ENCODE data around the gene CD44. TPM values are rescaled to one million over a fixed set of nuclear protein-coding genes. Genes with fewer than 3 reads are reported as not detected.
"Not testable (repeated sequence)": the region's sequence is repeated elsewhere in the genome, so short reads cannot be mapped to it uniquely, and the experiment has no call there.

Gene CD44
- total RNA-seq, 1 experiment from 2014 or later, result 61.4 TPM

GRCh38 chr11:35090125-35090524, 48.8 kb upstream of the CD44 start:
- no peaks in the 10 kb centered on the region for H3K4me1 Mint-ChIP-seq (ENCODE audit: low read depth, unreplicated experiment)
- Histone ChIP-seq H3K9me3 (0 out of 2 replicates have a peak, but pooled peaks cover 2% of the 10 kb centered on the region), H3K36me3 (ENCODE audit: control insufficient read depth, insufficient read depth, low read length) (no peaks in the 10 kb centered on the region), H3K4me3 (ENCODE audit: low read depth, low read length) (no peak overlapping the region), H3K4me1 (no peaks in the 10 kb centered on the region), H3K27me3 (replicated peaks; ENCODE audit: control insufficient read depth, insufficient read depth, low read length) (no peaks in the 10 kb centered on the region)
- H3K4me3 Mint-ChIP-seq (ENCODE audit: unreplicated experiment), result no peak overlapping the region
- no peak overlapping the region for H3K27ac Mint-ChIP-seq (ENCODE audit: unreplicated experiment)
- ChIA-PET CTCF (no interaction called here), POLR2A (no interaction called here)
- no TSS peak for BruUV-seq (replicated peaks)
- intact Hi-C loops (cut with micrococcal nuclease; ENCODE audit: unreplicated experiment), result no loop called here
- no peaks in the 10 kb centered on the region for H3K9me3 Mint-ChIP-seq (ENCODE audit: unreplicated experiment)
- no peaks in the 10 kb centered on the region for H3K36me3 Mint-ChIP-seq (ENCODE audit: insufficient read depth, unreplicated experiment)
- peaks cover 6% of the 10 kb centered on the region for H3K27me3 Mint-ChIP-seq (ENCODE audit: insufficient read depth, unreplicated experiment)
- DNase-seq, result no peak
- no peak for TF ChIP-seq CTCF (IDR thresholded peaks at IDR 0.05; ENCODE audit: insufficient read depth in 1 of 2, low read depth in 1 of 2, low read length in 1 of 2, severe bottlenecking in 1 of 2, unreplicated experiment in 1 of 2)

GRCh38 chr11:35090991-35091390, 48.0 kb upstream of the CD44 start:
- H3K27me3 ChIP-seq (replicated peaks; ENCODE audit: control insufficient read depth, insufficient read depth, low read length); H3K4me1 ChIP-seq; DNase-seq; H3K27me3 Mint-ChIP-seq (ENCODE audit: insufficient read depth, unreplicated experiment); H3K36me3 Mint-ChIP-seq (ENCODE audit: insufficient read depth, unreplicated experiment); H3K4me3 ChIP-seq (ENCODE audit: low read depth, low read length); H3K36me3 ChIP-seq (ENCODE audit: control insufficient read depth, insufficient read depth, low read length); CTCF ChIA-PET; POLR2A ChIA-PET; intact Hi-C loops (cut with micrococcal nuclease; ENCODE audit: unreplicated experiment); H3K9me3 ChIP-seq; H3K9me3 Mint-ChIP-seq (ENCODE audit: unreplicated experiment); BruUV-seq (replicated peaks); H3K4me3 Mint-ChIP-seq (ENCODE audit: unreplicated experiment); H3K4me1 Mint-ChIP-seq (ENCODE audit: low read depth, unreplicated experiment); H3K27ac Mint-ChIP-seq (ENCODE audit: unreplicated experiment): not testable (repeated sequence)

GRCh38 chr11:35096723-35097122, 42.2 kb upstream of the CD44 start:
- no peaks in the 10 kb centered on the region for H3K4me1 Mint-ChIP-seq (ENCODE audit: low read depth, unreplicated experiment)
- no peaks in the 10 kb centered on the region for H3K36me3 ChIP-seq (ENCODE audit: control insufficient read depth, insufficient read depth, low read length)
- H3K4me1 ChIP-seq, result no peaks in the 10 kb centered on the region
- ChIA-PET CTCF (no interaction called here), POLR2A (no interaction called here)
- H3K9me3 Mint-ChIP-seq (ENCODE audit: unreplicated experiment), result no peaks in the 10 kb centered on the region
- H3K4me3 Mint-ChIP-seq (ENCODE audit: unreplicated experiment), result no peak overlapping the region
- H3K9me3 ChIP-seq, result no peaks in the 10 kb centered on the region
- no peak overlapping the region for H3K27ac Mint-ChIP-seq (ENCODE audit: unreplicated experiment)
- TF ChIP-seq CTCF (IDR thresholded peaks at IDR 0.05; ENCODE audit: insufficient read depth in 1 of 2, low read depth in 1 of 2, low read length in 1 of 2, severe bottlenecking in 1 of 2, unreplicated experiment in 1 of 2), result no peak
- BruUV-seq (replicated peaks), result no TSS peak
- H3K27me3 Mint-ChIP-seq (ENCODE audit: insufficient read depth, unreplicated experiment), result peaks cover 5% of the 10 kb centered on the region
- no peak for DNase-seq
- H3K4me3 ChIP-seq (ENCODE audit: low read depth, low read length), result no peak overlapping the region
- intact Hi-C loops (cut with micrococcal nuclease; ENCODE audit: unreplicated experiment), result no loop called here
- H3K27me3 ChIP-seq (replicated peaks; ENCODE audit: control insufficient read depth, insufficient read depth, low read length), result no peaks in the 10 kb centered on the region
- H3K36me3 Mint-ChIP-seq (ENCODE audit: insufficient read depth, unreplicated experiment), result no peaks in the 10 kb centered on the region

GRCh38 chr11:35097814-35098455, 41.0 kb upstream of the CD44 start:
- H3K4me3 ChIP-seq (ENCODE audit: low read depth, low read length), result no peak overlapping the region
- TF ChIP-seq CTCF (IDR thresholded peaks at IDR 0.05; ENCODE audit: insufficient read depth in 1 of 2, low read depth in 1 of 2, low read length in 1 of 2, severe bottlenecking in 1 of 2, unreplicated experiment in 1 of 2), result no peak
- Mint-ChIP-seq H3K4me1 (ENCODE audit: low read depth, unreplicated experiment) (no peaks in the 10 kb centered on the region), H3K36me3 (ENCODE audit: insufficient read depth, unreplicated experiment) (no peaks in the 10 kb centered on the region), H3K27ac (ENCODE audit: unreplicated experiment) (no peak overlapping the region), H3K9me3 (ENCODE audit: unreplicated experiment) (no peaks in the 10 kb centered on the region), H3K4me3 (ENCODE audit: unreplicated experiment) (no peak overlapping the region), H3K27me3 (ENCODE audit: insufficient read depth, unreplicated experiment) (peaks cover 3% of the 10 kb centered on the region)
- no TSS peak for BruUV-seq (replicated peaks)
- ChIA-PET POLR2A (no interaction called here), CTCF (no interaction called here)
- H3K36me3 ChIP-seq (ENCODE audit: control insufficient read depth, insufficient read depth, low read length), result no peaks in the 10 kb centered on the region
- H3K27me3 ChIP-seq (replicated peaks; ENCODE audit: control insufficient read depth, insufficient read depth, low read length), result no peaks in the 10 kb centered on the region
- intact Hi-C loops (cut with micrococcal nuclease; ENCODE audit: unreplicated experiment), result no loop called here
- no peak for DNase-seq
- H3K9me3 ChIP-seq, result no peaks in the 10 kb centered on the region
- no peaks in the 10 kb centered on the region for H3K4me1 ChIP-seq

Measured in Caco-2 (cell line).